Measurements from ENCODE around the gene CHST14.

DNA sequence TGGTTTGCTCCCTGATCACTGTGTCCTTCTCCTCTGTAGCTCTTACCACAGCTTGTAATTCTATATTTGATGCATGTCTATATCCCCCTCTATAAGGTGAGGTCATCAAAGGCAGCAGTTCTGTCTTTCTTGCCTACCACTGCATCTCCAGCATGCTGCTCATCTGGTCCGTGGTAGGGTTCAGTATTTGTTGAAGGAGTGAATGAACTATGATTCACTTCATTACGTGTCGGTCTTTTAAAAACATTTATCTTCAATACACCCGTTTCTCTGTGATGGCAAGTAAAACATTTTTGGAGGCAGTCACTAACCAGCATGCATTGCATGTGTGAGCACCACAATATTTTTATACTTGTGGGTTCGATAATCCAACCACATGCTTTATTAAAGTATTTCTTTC, 27.6 kb downstream of the CHST14 start:
- TF ChIP-seq, protein P1, sequence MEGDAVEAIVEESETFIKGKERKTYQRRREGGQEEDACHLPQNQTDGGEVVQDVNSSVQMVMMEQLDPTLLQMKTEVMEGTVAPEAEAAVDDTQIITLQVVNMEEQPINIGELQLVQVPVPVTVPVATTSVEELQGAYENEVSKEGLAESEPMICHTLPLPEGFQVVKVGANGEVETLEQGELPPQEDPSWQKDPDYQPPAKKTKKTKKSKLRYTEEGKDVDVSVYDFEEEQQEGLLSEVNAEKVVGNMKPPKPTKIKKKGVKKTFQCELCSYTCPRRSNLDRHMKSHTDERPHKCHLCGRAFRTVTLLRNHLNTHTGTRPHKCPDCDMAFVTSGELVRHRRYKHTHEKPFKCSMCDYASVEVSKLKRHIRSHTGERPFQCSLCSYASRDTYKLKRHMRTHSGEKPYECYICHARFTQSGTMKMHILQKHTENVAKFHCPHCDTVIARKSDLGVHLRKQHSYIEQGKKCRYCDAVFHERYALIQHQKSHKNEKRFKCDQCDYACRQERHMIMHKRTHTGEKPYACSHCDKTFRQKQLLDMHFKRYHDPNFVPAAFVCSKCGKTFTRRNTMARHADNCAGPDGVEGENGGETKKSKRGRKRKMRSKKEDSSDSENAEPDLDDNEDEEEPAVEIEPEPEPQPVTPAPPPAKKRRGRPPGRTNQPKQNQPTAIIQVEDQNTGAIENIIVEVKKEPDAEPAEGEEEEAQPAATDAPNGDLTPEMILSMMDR (IDR thresholded peaks at IDR 0.05; ENCODE audit: low read depth, low read length, poor library complexity, severe bottlenecking) = no peak
- TF ChIP-seq EZH2phosphoT487 (IDR thresholded peaks at IDR 0.05; ENCODE audit: borderline replicate concordance, low read length) = no peak

All from DOHH2 (cell line).